ENCODE results near the gene KYNU. TPM values are rescaled to one million over a fixed set of nuclear protein-coding genes. Genes with fewer than 3 reads are reported as not detected.

The KYNU gene
- total RNA-seq = 1.0 TPM
- long read RNA-seq, partial matches to known transcripts = 0 of 1 reads
- long read RNA-seq, other reads (novel, unspliced or antisense) = 1 of 1 reads

- intact Hi-C loops (cut with micrococcal nuclease) = no loop called here
- Histone ChIP-seq H3K27ac (replicated peaks) (no peak within 1 kb of the TSS), H3K9me3 (replicated peaks) (no peaks in the 10 kb centered on the region), H3K4me3 (peak within 1 kb of the TSS; percentile 32), H3K4me1 (no peaks in the 10 kb centered on the region), H3K27me3 (ENCODE audit: low read depth) (no peaks in the 10 kb centered on the region), H3K36me3 (no peaks in the 10 kb centered on the region)
- DNase-seq = no peak
- TF ChIP-seq CTCF (IDR thresholded peaks at IDR 0.05; ENCODE audit: borderline replicate concordance) = no peak
Measured at GRCh38 chr2:142877216-142877838, at the start of gene KYNU. KYNU (plus strand) TSS chr2:142877664; CDS start chr2:142885368, 7,704 bp downstream.

GRCh38 chr2:142834021-142834420, 43.4 kb upstream of the KYNU start:
- Histone ChIP-seq H3K27ac (replicated peaks) (no peak overlapping the region), H3K36me3 (no peaks in the 10 kb centered on the region), H3K4me3 (no peak overlapping the region), H3K27me3 (ENCODE audit: low read depth) (no peaks in the 10 kb centered on the region), H3K9me3 (replicated peaks) (no peaks in the 10 kb centered on the region), H3K4me1 (no peaks in the 10 kb centered on the region)
- intact Hi-C loops (cut with micrococcal nuclease) = no loop called here
- TF ChIP-seq CTCF (IDR thresholded peaks at IDR 0.05; ENCODE audit: borderline replicate concordance) = no peak
- no peak for DNase-seq

GRCh38 chr2:142840436-142840835, 37.0 kb upstream of the KYNU start:
- Histone ChIP-seq H3K9me3 (replicated peaks) (no peaks in the 10 kb centered on the region), H3K27ac (replicated peaks) (no peak overlapping the region), H3K4me3 (no peak overlapping the region), H3K27me3 (ENCODE audit: low read depth) (no peaks in the 10 kb centered on the region), H3K4me1 (no peaks in the 10 kb centered on the region), H3K36me3 (no peaks in the 10 kb centered on the region)
- intact Hi-C loops (cut with micrococcal nuclease) = no loop called here
- no peak for DNase-seq
- no peak for TF ChIP-seq CTCF (IDR thresholded peaks at IDR 0.05; ENCODE audit: borderline replicate concordance)

- TF ChIP-seq CTCF (IDR thresholded peaks at IDR 0.05; ENCODE audit: borderline replicate concordance) = no peak
- no peak for DNase-seq
- intact Hi-C loops (cut with micrococcal nuclease) = no loop called here
Measured at GRCh38 chr2:142841788-142842187, 35.7 kb upstream of the KYNU start.

GRCh38 chr2:142842369-142842768, 35.1 kb upstream of the KYNU start:
- TF ChIP-seq CTCF (IDR thresholded peaks at IDR 0.05; ENCODE audit: borderline replicate concordance) = no peak
- H3K27me3 ChIP-seq (ENCODE audit: low read depth) = no peaks in the 10 kb centered on the region
- no peaks in the 10 kb centered on the region for H3K4me1 ChIP-seq
- no peaks in the 10 kb centered on the region for H3K36me3 ChIP-seq
- no peak overlapping the region for H3K4me3 ChIP-seq
- no peak for DNase-seq
- intact Hi-C loops (cut with micrococcal nuclease) = no loop called here
- no peak overlapping the region for H3K27ac ChIP-seq (replicated peaks)
- H3K9me3 ChIP-seq (replicated peaks) = no peaks in the 10 kb centered on the region

More at GRCh38 chr2:142841788-142842187, 35.7 kb upstream of the KYNU start:
- Histone ChIP-seq H3K27ac (replicated peaks) (no peak overlapping the region), H3K4me3 (no peak overlapping the region), H3K27me3 (ENCODE audit: low read depth) (no peaks in the 10 kb centered on the region), H3K9me3 (replicated peaks) (no peaks in the 10 kb centered on the region), H3K4me1 (no peaks in the 10 kb centered on the region), H3K36me3 (no peaks in the 10 kb centered on the region)
